ENCODE data around the gene PKN3. TPM values are rescaled to one million over a fixed set of nuclear protein-coding genes. Genes with fewer than 3 reads are reported as not detected.
"Not testable (repeated sequence)": the region's sequence is repeated elsewhere in the genome, so short reads cannot be mapped to it uniquely, and the experiment has no call there.

Gene PKN3
- total and polyA plus RNA-seq, 7 donors: 1.6 to 7.2 (median 3.0) TPM

- peak overlapping the region; percentile 88 to 95 (median 92) for H3K27ac ChIP-seq
- peak overlapping the region in 2 of 4 donors; percentile 74 to 93 for H3K4me3 ChIP-seq
These were observed 45.0 kb upstream of the PKN3 start for GRCh38 chr9:128657344-128657704.

DNA sequence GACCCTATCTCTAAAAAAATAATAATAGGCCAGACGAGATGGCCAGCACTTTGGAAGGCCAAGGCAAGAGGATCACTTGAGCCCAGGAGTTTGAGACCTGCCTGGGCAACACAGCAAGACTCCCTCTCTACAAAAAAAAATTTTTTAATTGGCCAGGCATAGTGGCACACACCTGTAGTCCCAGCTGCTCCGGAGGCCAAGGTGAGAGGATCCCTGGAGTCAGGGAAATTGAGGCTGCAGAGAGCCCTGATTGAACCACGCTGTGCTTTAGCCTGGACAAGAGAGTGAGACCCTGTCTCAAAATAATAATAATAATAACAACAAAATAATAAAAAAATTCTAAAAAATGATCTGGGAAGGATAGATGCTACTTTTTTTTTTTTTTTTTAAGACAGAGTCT, 44.5 kb upstream of the PKN3 start:
- Histone ChIP-seq H3K9me3 (no peaks in the 10 kb centered on the region), H3K27me3 (no peaks in the 10 kb centered on the region), H3K4me3 (no peak overlapping the region), H3K4me1 (peaks cover 0 to 12% (median 7%) of the 10 kb centered on the region in 4 donors), H3K36me3 (no peaks in the 10 kb centered on the region), H3K27ac (peak overlapping the region in 1 of 4 donors; percentile 94)
- intact Hi-C loops (cut with DNase I): loop anchor here (2.0 to 5.0 kb wide), 2 partner anchors 31 to 45 kb away; partner anchors contain the start of genes PKN3 and SET
- 95% methylated on average over 3 of the region's 3 CpGs for WGBS, 2 donors
- DNase-seq: no peak
- no peak for TF ChIP-seq POLR2A (IDR thresholded peaks at IDR 0.05)

More at GRCh38 chr9:128657344-128657704, 45.0 kb upstream of the PKN3 start:
- intact Hi-C loops (cut with DNase I): loop anchor here (2.0 to 5.0 kb wide), 2 partner anchors 31 to 45 kb away; partner anchors contain the start of genes PKN3 and SET
- TF ChIP-seq POLR2A (IDR thresholded peaks at IDR 0.05): no peak
- TF ChIP-seq POLR2AphosphoS5 (IDR thresholded peaks at IDR 0.05): no peak
- Histone ChIP-seq H3K4me1 (peaks cover 0 to 12% (median 7%) of the 10 kb centered on the region in 4 donors), H3K36me3 (no peaks in the 10 kb centered on the region), H3K27me3 (no peaks in the 10 kb centered on the region), H3K9me3 (no peaks in the 10 kb centered on the region)
- 96% methylated on average over 13 of the region's 13 CpGs for WGBS, 2 donors
- DNase-seq: no peak

- H3K36me3 ChIP-seq; H3K9me3 ChIP-seq; H3K4me1 ChIP-seq; H3K27me3 ChIP-seq; intact Hi-C loops (cut with DNase I); H3K27ac ChIP-seq; H3K4me3 ChIP-seq; DNase-seq: not testable (repeated sequence)
- 79 to 91% methylated on average over 8 of the region's 8 CpGs for WGBS, 2 donors
These were observed 35.8 kb upstream of the PKN3 start for GRCh38 chr9:128666481-128666941.

- peak; percentile 4 for DNase-seq
- WGBS, 2 donors: 96% methylated on average over 6 of the region's 6 CpGs
- TF ChIP-seq EP300 (IDR thresholded peaks at IDR 0.05): no peak
- TF ChIP-seq POLR2A (IDR thresholded peaks at IDR 0.05): no peak
- no peak for TF ChIP-seq POLR2AphosphoS5 (IDR thresholded peaks at IDR 0.05)
- TF ChIP-seq CTCF (IDR thresholded peaks at IDR 0.05): no peak
- Histone ChIP-seq H3K27me3 (no peaks in the 10 kb centered on the region), H3K4me3 (no peak overlapping the region), H3K4me1 (no peaks in the 10 kb centered on the region), H3K36me3 (no peaks in the 10 kb centered on the region), H3K9me3 (no peaks in the 10 kb centered on the region), H3K27ac (no peak overlapping the region)
- intact Hi-C loops (cut with DNase I): no loop called here
These were observed 32.5 kb upstream of the PKN3 start for GRCh38 chr9:128669786-128670185.

- Histone ChIP-seq H3K4me1 (no peaks in the 10 kb centered on the region), H3K27me3 (no peaks in the 10 kb centered on the region), H3K27ac (no peak overlapping the region), H3K9me3 (no peaks in the 10 kb centered on the region), H3K36me3 (no peaks in the 10 kb centered on the region), H3K4me3 (no peak overlapping the region)
- DNase-seq: no peak
- WGBS, 2 donors: 95 to 99% methylated on average over 4 of the region's 4 CpGs
- intact Hi-C loops (cut with DNase I): no loop called here
- TF ChIP-seq POLR2AphosphoS5 (IDR thresholded peaks at IDR 0.05) (no peak), POLR2A (IDR thresholded peaks at IDR 0.05) (no peak), EP300 (IDR thresholded peaks at IDR 0.05) (no peak), CTCF (IDR thresholded peaks at IDR 0.05) (no peak)
These were observed 26.9 kb upstream of the PKN3 start for GRCh38 chr9:128675382-128675781.

DNA sequence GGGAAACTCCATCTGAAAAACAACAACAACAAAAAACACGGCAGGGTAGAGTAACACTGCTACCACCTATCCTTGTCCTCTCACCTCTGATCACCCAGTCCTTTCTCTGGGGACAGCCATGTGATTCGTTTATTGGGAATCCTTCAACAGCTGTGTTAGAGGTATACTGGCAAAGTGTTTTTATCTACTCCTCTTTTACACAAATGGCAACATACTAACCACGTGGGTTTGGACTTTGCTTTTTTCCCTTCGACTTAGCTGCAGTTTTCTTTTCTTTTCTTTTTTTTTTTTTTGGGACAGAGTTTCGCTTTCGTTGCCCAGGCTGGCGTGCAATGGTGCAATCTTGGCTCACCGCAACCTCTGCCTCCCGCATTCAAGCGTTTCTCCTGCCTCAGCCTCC, 24.5 kb upstream of the PKN3 start:
- DNase-seq: no peak
- H3K36me3 ChIP-seq: no peaks in the 10 kb centered on the region
- no peaks in the 10 kb centered on the region for H3K27me3 ChIP-seq
- H3K27ac ChIP-seq: no peak overlapping the region
- no peaks in the 10 kb centered on the region for H3K9me3 ChIP-seq
- WGBS, 2 donors: 82 to 88% methylated on average over 10 of the region's 10 CpGs
- H3K4me3 ChIP-seq: no peak overlapping the region
- intact Hi-C loops (cut with DNase I): no loop called here
- TF ChIP-seq POLR2AphosphoS5 (IDR thresholded peaks at IDR 0.05): no peak
- TF ChIP-seq POLR2A (IDR thresholded peaks at IDR 0.05): no peak
- no peak for TF ChIP-seq EP300 (IDR thresholded peaks at IDR 0.05)
- no peak for TF ChIP-seq CTCF (IDR thresholded peaks at IDR 0.05)
- H3K4me1 ChIP-seq: no peaks in the 10 kb centered on the region
